ENCODE measurements around the gene FAM124A. TPM values are rescaled to one million over a fixed set of nuclear protein-coding genes. Genes with fewer than 3 reads are reported as not detected.

The FAM124A gene
- total RNA-seq, 5 donors from 2014 or later (not counting 1 experiment from before 2014, with no cell fraction given), result 0.09 TPM; not detected in 4

GRCh38 chr13:51236491-51236792, 14.2 kb downstream of the FAM124A start:
- H3K36me3 ChIP-seq (ENCODE audit: control insufficient read depth in 2 of 2, extremely low read depth in 1 of 2, insufficient read depth in 1 of 2, low read length in 1 of 2), result no peaks in the 10 kb centered on the region
- H3K27ac ChIP-seq (ENCODE audit: low read length), result no peak overlapping the region
- Mint-ChIP-seq H3K9me3 (peaks cover 0 to 5% (median 0%) of the 10 kb centered on the region in 3 donors), H3K4me1 (no peaks in the 10 kb centered on the region), H3K27ac (no peak overlapping the region), H3K27me3 (peaks cover 28 to 39% of the 10 kb centered on the region in 2 donors), H3K4me3 (no peak overlapping the region), H3K36me3 (no peaks in the 10 kb centered on the region)
- ChIA-PET POLR2A (interaction anchor here in 1 of 2 donors (0.6 kb wide), 1 partner anchor 32 kb away, joined by 3 read pairs; no protein-coding TSS in a partner anchor), CTCF (no interaction called here)
- DNase-seq (no peak), ATAC-seq (replicated peaks in 1 of 4) (no peak)
- peaks cover 3 to 15% of the 10 kb centered on the region in 2 experiments for H3K27me3 ChIP-seq (replicated peaks in 1 of 2; ENCODE audit: control insufficient read depth in 2 of 2, extremely low read depth in 1 of 2, insufficient read depth in 2 of 2, low read length in 1 of 2)
- H3K4me3 ChIP-seq (ENCODE audit: control insufficient read depth in 1 of 2, extremely low read depth in 1 of 2, low read length in 1 of 2), result no peak overlapping the region
- no peaks in the 10 kb centered on the region for H3K4me1 ChIP-seq (ENCODE audit: control insufficient read depth in 1 of 2, extremely low read depth in 1 of 2, insufficient read depth in 2 of 2, low read length in 2 of 2)
- WGBS (ENCODE audit: insufficient coverage), result no CpG with 5 or more reads among the region's 1 CpG
- no peaks in the 10 kb centered on the region for H3K9me3 ChIP-seq

DNA sequence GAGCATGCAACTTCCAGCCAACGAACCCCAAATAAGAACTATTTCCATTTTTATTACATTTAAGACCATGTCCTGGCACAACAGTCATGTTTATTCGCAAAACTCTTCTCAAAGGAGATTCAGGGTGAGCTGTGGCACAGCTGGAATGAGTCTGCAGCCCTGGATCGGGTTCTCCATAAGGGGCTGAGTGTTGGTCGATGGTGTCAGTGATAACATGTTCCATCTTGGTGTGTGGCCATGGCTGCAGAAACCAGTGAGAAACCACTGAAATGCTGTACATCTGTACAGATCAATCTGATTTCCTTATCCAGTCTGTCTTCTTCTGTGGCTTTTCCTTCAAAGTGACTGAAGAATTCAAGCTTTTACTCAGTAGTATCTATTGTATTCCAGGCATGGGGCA, 15.2 kb downstream of the FAM124A start:
- Histone ChIP-seq H3K27me3 (replicated peaks in 1 of 2; ENCODE audit: control insufficient read depth in 2 of 2, extremely low read depth in 1 of 2, insufficient read depth in 2 of 2, low read length in 1 of 2) (peaks cover 0 to 15% of the 10 kb centered on the region in 2 experiments), H3K4me3 (ENCODE audit: control insufficient read depth in 1 of 2, extremely low read depth in 1 of 2, low read length in 1 of 2) (no peak overlapping the region), H3K4me1 (ENCODE audit: control insufficient read depth in 1 of 2, extremely low read depth in 1 of 2, insufficient read depth in 2 of 2, low read length in 2 of 2) (no peaks in the 10 kb centered on the region), H3K36me3 (ENCODE audit: control insufficient read depth in 2 of 2, extremely low read depth in 1 of 2, insufficient read depth in 1 of 2, low read length in 1 of 2) (no peaks in the 10 kb centered on the region), H3K9me3 (no peaks in the 10 kb centered on the region), H3K27ac (ENCODE audit: low read length) (no peak overlapping the region)
- DNase-seq, result no peak
- peaks cover 24 to 35% of the 10 kb centered on the region in 2 donors for H3K27me3 Mint-ChIP-seq
- no peaks in the 10 kb centered on the region for H3K36me3 Mint-ChIP-seq
- CTCF ChIA-PET, result no interaction called here
- H3K9me3 Mint-ChIP-seq, result peaks cover 0 to 5% (median 0%) of the 10 kb centered on the region in 3 donors
- POLR2A ChIA-PET, result no interaction called here
- 53% methylated on average over 2 of the region's 4 CpGs for whole genome bisulfite sequencing (ENCODE audit: insufficient coverage)
- H3K4me3 Mint-ChIP-seq, result no peak overlapping the region
- H3K4me1 Mint-ChIP-seq, result no peaks in the 10 kb centered on the region
- no peak for ATAC-seq (replicated peaks in 1 of 4)
- no peak overlapping the region for H3K27ac Mint-ChIP-seq

- H3K4me3 Mint-ChIP-seq, result no peak overlapping the region
- no peak overlapping the region for H3K27ac Mint-ChIP-seq
- Histone ChIP-seq H3K4me3 (ENCODE audit: control insufficient read depth in 1 of 2, extremely low read depth in 1 of 2, low read length in 1 of 2) (no peak overlapping the region), H3K36me3 (ENCODE audit: control insufficient read depth in 2 of 2, extremely low read depth in 1 of 2, insufficient read depth in 1 of 2, low read length in 1 of 2) (no peaks in the 10 kb centered on the region), H3K9me3 (no peaks in the 10 kb centered on the region), H3K4me1 (ENCODE audit: control insufficient read depth in 1 of 2, extremely low read depth in 1 of 2, insufficient read depth in 2 of 2, low read length in 2 of 2) (no peaks in the 10 kb centered on the region), H3K27me3 (replicated peaks in 1 of 2; ENCODE audit: control insufficient read depth in 2 of 2, extremely low read depth in 1 of 2, insufficient read depth in 2 of 2, low read length in 1 of 2) (peaks cover 0 to 15% of the 10 kb centered on the region in 2 experiments), H3K27ac (ENCODE audit: low read length) (no peak overlapping the region)
- ATAC-seq (replicated peaks in 1 of 4) (no peak), DNase-seq (no peak)
- 76% methylated on average over 2 of the region's 2 CpGs for WGBS (ENCODE audit: insufficient coverage)
- peaks cover 24 to 31% of the 10 kb centered on the region in 2 donors for H3K27me3 Mint-ChIP-seq
- no peaks in the 10 kb centered on the region for H3K36me3 Mint-ChIP-seq
- ChIA-PET CTCF (no interaction called here), POLR2A (no interaction called here)
- peaks cover 0 to 4% (median 0%) of the 10 kb centered on the region in 3 donors for H3K9me3 Mint-ChIP-seq
- no peaks in the 10 kb centered on the region for H3K4me1 Mint-ChIP-seq
Observed at GRCh38 chr13:51237887-51238286, 15.7 kb downstream of the FAM124A start.

GRCh38 chr13:51240178-51240577, 18.0 kb downstream of the FAM124A start:
- no peaks in the 10 kb centered on the region for H3K4me1 Mint-ChIP-seq
- Histone ChIP-seq H3K36me3 (ENCODE audit: control insufficient read depth in 2 of 2, extremely low read depth in 1 of 2, insufficient read depth in 1 of 2, low read length in 1 of 2) (no peaks in the 10 kb centered on the region), H3K4me1 (ENCODE audit: control insufficient read depth in 1 of 2, extremely low read depth in 1 of 2, insufficient read depth in 2 of 2, low read length in 2 of 2) (no peaks in the 10 kb centered on the region), H3K27me3 (replicated peaks in 1 of 2; ENCODE audit: control insufficient read depth in 2 of 2, extremely low read depth in 1 of 2, insufficient read depth in 2 of 2, low read length in 1 of 2) (peaks cover 0 to 17% of the 10 kb centered on the region in 2 experiments), H3K4me3 (ENCODE audit: control insufficient read depth in 1 of 2, extremely low read depth in 1 of 2, low read length in 1 of 2) (no peak overlapping the region), H3K27ac (ENCODE audit: low read length) (no peak overlapping the region), H3K9me3 (no peaks in the 10 kb centered on the region)
- H3K9me3 Mint-ChIP-seq, result no peaks in the 10 kb centered on the region
- H3K27ac Mint-ChIP-seq, result no peak overlapping the region
- H3K4me3 Mint-ChIP-seq, result no peak overlapping the region
- POLR2A ChIA-PET, result no interaction called here
- no peaks in the 10 kb centered on the region for H3K36me3 Mint-ChIP-seq
- CTCF ChIA-PET, result no interaction called here
- DNase-seq, result no peak
- 60% methylated on average over 1 of the region's 5 CpGs for WGBS (ENCODE audit: insufficient coverage)
- peaks cover 19 to 24% of the 10 kb centered on the region in 2 donors for H3K27me3 Mint-ChIP-seq
- ATAC-seq (replicated peaks in 1 of 4), result no peak

DNA sequence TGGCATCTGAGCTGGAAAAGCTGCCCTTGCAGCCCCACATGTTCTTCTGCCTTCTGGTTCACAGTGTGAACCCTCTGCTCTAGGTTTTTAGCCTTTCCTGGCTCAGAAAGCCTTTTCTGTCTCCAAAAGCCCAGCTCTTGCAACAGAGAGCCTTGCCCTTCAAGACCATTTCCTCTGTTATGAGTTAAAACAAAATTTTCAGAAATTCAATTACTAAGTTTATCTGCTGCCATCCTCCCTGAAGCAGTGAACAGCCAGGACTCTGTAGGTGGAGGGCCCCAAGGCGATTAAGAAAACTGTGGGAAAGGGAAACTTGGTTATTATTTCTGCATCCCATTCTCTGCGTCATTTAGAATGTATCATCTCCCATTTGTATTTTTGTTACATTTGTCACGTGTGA, 18.8 kb downstream of the FAM124A start:
- Histone ChIP-seq H3K4me1 (ENCODE audit: control insufficient read depth in 1 of 2, extremely low read depth in 1 of 2, insufficient read depth in 2 of 2, low read length in 2 of 2) (no peaks in the 10 kb centered on the region), H3K9me3 (no peaks in the 10 kb centered on the region), H3K27ac (ENCODE audit: low read length) (no peak overlapping the region), H3K27me3 (replicated peaks in 1 of 2; ENCODE audit: control insufficient read depth in 2 of 2, extremely low read depth in 1 of 2, insufficient read depth in 2 of 2, low read length in 1 of 2) (peaks cover 0 to 13% of the 10 kb centered on the region in 2 experiments), H3K4me3 (ENCODE audit: control insufficient read depth in 1 of 2, extremely low read depth in 1 of 2, low read length in 1 of 2) (no peak overlapping the region), H3K36me3 (ENCODE audit: control insufficient read depth in 2 of 2, extremely low read depth in 1 of 2, insufficient read depth in 1 of 2, low read length in 1 of 2) (no peaks in the 10 kb centered on the region)
- H3K27ac Mint-ChIP-seq, result no peak overlapping the region
- no peak overlapping the region for H3K4me3 Mint-ChIP-seq
- no peaks in the 10 kb centered on the region for H3K36me3 Mint-ChIP-seq
- ChIA-PET POLR2A (no interaction called here), CTCF (no interaction called here)
- H3K4me1 Mint-ChIP-seq, result no peaks in the 10 kb centered on the region
- H3K27me3 Mint-ChIP-seq, result peaks cover 16 to 18% of the 10 kb centered on the region in 2 donors
- no CpG with 5 or more reads among the region's 3 CpGs for WGBS (ENCODE audit: insufficient coverage)
- H3K9me3 Mint-ChIP-seq, result no peaks in the 10 kb centered on the region
- DNase-seq (no peak), ATAC-seq (replicated peaks in 1 of 4) (no peak)

DNA sequence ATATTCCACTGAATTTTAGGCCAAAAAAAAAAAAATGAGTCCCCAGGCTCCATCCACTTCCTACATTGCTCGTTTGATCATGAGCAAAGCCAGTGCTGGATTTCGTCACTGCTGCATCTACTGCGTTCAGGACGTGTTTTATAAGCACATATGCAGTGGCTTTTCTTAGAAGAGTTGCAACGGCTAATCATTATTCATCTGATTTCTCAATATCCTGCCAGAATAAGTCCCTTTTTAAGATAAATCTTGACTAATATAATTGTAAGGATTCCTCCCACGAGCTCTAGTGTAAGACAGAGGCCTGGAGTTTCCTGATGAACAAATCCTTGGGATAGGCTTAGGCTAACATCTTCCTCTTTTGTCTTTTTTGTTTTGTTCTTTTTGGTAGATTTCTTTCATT, 19.5 kb downstream of the FAM124A start:
- CTCF ChIA-PET, result no interaction called here
- DNase-seq, result no peak
- no peaks in the 10 kb centered on the region for H3K9me3 Mint-ChIP-seq

DNA sequence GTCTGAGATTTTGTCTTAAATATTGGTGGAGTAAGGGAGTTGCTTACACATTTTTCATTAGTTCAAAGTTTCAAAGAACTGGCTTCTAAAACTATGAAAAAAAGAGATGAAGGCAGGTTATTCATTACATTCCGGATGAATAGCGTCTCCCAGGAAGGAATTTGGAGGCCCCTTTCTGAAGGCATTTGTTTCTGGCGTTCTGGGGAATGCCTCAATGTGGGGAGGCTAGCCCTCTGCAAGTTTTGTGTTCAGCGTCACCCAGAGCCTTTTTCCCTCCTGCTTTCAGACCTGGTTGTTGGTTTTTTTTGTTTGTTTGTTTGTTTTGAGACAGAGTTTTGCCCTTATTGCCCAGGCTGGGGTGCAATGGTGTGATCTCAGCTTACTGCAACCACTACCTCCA, 21.0 kb downstream of the FAM124A start:
- Mint-ChIP-seq H3K27ac (no peak overlapping the region), H3K36me3 (no peaks in the 10 kb centered on the region), H3K9me3 (no peaks in the 10 kb centered on the region), H3K4me3 (no peak overlapping the region), H3K27me3 (peaks cover 3 to 14% of the 10 kb centered on the region in 2 donors), H3K4me1 (no peaks in the 10 kb centered on the region)
- ChIA-PET POLR2A (no interaction called here), CTCF (no interaction called here)
- Histone ChIP-seq H3K27ac (ENCODE audit: low read length) (no peak overlapping the region), H3K9me3 (no peaks in the 10 kb centered on the region), H3K27me3 (replicated peaks in 1 of 2; ENCODE audit: control insufficient read depth in 2 of 2, extremely low read depth in 1 of 2, insufficient read depth in 2 of 2, low read length in 1 of 2) (peaks cover 0 to 18% of the 10 kb centered on the region in 2 experiments), H3K4me1 (ENCODE audit: control insufficient read depth in 1 of 2, extremely low read depth in 1 of 2, insufficient read depth in 2 of 2, low read length in 2 of 2) (no peaks in the 10 kb centered on the region), H3K36me3 (ENCODE audit: control insufficient read depth in 2 of 2, extremely low read depth in 1 of 2, insufficient read depth in 1 of 2, low read length in 1 of 2) (no peaks in the 10 kb centered on the region), H3K4me3 (ENCODE audit: control insufficient read depth in 1 of 2, extremely low read depth in 1 of 2, low read length in 1 of 2) (no peak overlapping the region)
- ATAC-seq (replicated peaks in 1 of 4) (no peak), DNase-seq (no peak)
- 61% methylated on average over 4 of the region's 4 CpGs for WGBS (ENCODE audit: insufficient coverage)

More for the DNA sequence above, 19.5 kb downstream of the FAM124A start:
- no peaks in the 10 kb centered on the region for H3K4me1 Mint-ChIP-seq
- Histone ChIP-seq H3K36me3 (ENCODE audit: control insufficient read depth in 2 of 2, extremely low read depth in 1 of 2, insufficient read depth in 1 of 2, low read length in 1 of 2) (no peaks in the 10 kb centered on the region), H3K9me3 (no peaks in the 10 kb centered on the region), H3K27me3 (replicated peaks in 1 of 2; ENCODE audit: control insufficient read depth in 2 of 2, extremely low read depth in 1 of 2, insufficient read depth in 2 of 2, low read length in 1 of 2) (peaks cover 0 to 16% of the 10 kb centered on the region in 2 experiments), H3K4me3 (ENCODE audit: control insufficient read depth in 1 of 2, extremely low read depth in 1 of 2, low read length in 1 of 2) (no peak overlapping the region), H3K4me1 (ENCODE audit: control insufficient read depth in 1 of 2, extremely low read depth in 1 of 2, insufficient read depth in 2 of 2, low read length in 2 of 2) (no peaks in the 10 kb centered on the region), H3K27ac (ENCODE audit: low read length) (no peak overlapping the region)
- no peak overlapping the region for H3K4me3 Mint-ChIP-seq
- POLR2A ChIA-PET, result no interaction called here
- WGBS (ENCODE audit: insufficient coverage), result 50% methylated on average over 1 of the region's 6 CpGs
- H3K36me3 Mint-ChIP-seq, result no peaks in the 10 kb centered on the region
- no peak for ATAC-seq (replicated peaks in 1 of 4)
- no peak overlapping the region for H3K27ac Mint-ChIP-seq
- peaks cover 11 to 14% of the 10 kb centered on the region in 2 donors for H3K27me3 Mint-ChIP-seq
